ENCODE data around the gene ZNF605.
"Not testable (repeated sequence)": the region's sequence is repeated elsewhere in the genome, so short reads cannot be mapped to it uniquely, and the experiment has no call there.

The ZNF605 gene

DNA sequence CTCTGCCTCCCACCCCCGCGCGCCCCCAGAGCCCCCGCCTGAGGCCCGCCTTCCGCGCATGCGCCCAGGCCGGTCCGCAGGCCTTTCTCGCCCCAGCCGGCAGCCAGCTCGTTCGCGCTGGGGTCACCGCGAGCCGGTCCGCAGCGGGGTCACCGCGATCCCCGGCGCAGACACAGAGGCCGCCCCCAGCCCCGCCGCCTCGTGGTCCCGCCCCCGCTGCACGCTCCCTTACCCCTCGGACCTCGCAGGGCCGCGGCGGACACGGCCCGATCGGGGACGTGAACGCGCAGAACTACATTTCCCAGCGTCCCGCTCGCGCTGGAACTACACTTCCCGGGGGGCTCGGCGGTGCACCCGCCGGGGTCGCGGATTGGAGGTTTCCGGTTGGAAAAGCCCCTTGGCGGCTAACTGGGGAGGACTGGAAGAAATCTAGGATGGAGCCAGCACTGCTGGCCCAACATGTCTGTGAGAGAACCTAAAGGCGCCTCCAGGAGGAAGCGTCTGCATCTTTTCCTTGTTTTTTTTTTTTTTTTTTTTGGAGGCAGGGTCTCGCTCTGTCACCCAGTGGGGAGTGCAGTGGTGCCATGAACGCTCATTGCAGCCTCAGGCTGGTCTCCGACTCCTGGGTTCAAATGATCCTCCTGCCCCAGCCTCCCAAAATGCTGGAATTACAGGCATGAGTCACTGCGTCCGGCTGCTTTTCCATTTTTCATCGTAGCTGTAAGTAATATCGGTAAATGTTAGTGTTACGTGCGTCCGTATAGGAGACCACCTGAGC lies at the start of gene ZNF605:
TSS of gene ZNF605 (minus strand) at position 296 of the 778 bp plus-strand sequence. CDS start 10,671 bp downstream, outside the sequence.
- peak; percentile 79 for DNase-seq (ENCODE audit: low read depth)

- no peak for DNase-seq (ENCODE audit: low read depth)
Observed at GRCh38 chr12:132998741-132999140, 42.6 kb upstream of the ZNF605 start.

- DNase-seq (ENCODE audit: low read depth): no peak
Observed at GRCh38 chr12:132986885-132987225, 30.7 kb upstream of the ZNF605 start.

- peak; percentile 76 for DNase-seq (ENCODE audit: low read depth)
Observed at GRCh38 chr12:132986001-132986884, 30.1 kb upstream of the ZNF605 start, which contains the start of gene ZNF26. Gene ZNF26 (plus strand): TSS chr12:132986367. CDS start chr12:132986841, 474 bp downstream.

- not testable (repeated sequence) for DNase-seq (ENCODE audit: low read depth)
Observed at GRCh38 chr12:132976870-132977269, 20.8 kb upstream of the ZNF605 start.

GRCh38 chr12:132972374-132972773 lies 16.3 kb upstream of the ZNF605 start:
- DNase-seq (ENCODE audit: low read depth): no peak

- DNase-seq (ENCODE audit: low read depth): no peak
Observed at GRCh38 chr12:132967736-132968135, 11.6 kb upstream of the ZNF605 start.

- DNase-seq (ENCODE audit: low read depth): no peak
Observed at GRCh38 chr12:132966676-132967415, 10.7 kb upstream of the ZNF605 start.

DNA sequence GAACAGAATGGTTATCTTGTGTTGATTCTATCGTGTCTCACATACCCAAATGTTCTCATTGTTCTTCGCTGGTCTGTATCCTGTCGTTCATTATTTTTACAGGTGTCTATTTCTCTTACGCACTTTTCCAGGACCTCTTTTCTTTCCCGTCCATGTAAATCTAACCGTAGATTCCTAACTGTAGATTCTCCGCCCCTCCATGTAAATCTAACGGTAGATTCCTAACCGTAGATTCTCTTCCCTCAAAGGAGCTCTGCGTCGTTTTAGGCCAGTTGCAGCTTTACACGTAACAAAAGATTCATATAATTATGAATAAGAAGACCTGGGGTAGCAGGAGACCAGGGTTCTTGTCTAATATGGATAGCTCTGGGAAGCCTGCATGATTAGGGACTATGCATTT lies 9.7 kb upstream of the ZNF605 start:
- no peak for DNase-seq (ENCODE audit: low read depth)

- not testable (repeated sequence) for DNase-seq (ENCODE audit: low read depth)
Observed at GRCh38 chr12:132963947-132964346, 7.8 kb upstream of the ZNF605 start.

DNA sequence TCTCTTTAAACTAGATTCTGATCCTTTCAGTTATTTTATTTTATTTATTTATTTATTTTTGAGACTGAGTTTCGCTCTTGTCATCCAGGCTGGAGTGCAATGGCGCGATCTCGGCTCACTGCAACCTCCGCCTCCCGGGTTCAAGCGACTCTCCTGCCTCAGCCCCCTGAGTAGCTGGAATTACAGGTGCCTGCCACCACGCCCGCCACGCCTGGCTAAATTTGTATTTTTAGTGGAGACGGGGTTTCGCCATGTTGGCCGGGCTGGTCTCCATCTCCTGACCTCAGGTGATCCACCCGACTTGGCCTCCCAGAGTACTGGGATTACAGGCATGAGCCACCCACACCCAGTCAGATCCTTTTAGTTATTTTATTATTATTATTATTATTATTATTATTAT lies 5.7 kb upstream of the ZNF605 start:
- DNase-seq (ENCODE audit: low read depth): not testable (repeated sequence)

- DNase-seq (ENCODE audit: low read depth): no peak
Observed at GRCh38 chr12:132955094-132956010, 754 bp downstream of the ZNF605 start.

DNA sequence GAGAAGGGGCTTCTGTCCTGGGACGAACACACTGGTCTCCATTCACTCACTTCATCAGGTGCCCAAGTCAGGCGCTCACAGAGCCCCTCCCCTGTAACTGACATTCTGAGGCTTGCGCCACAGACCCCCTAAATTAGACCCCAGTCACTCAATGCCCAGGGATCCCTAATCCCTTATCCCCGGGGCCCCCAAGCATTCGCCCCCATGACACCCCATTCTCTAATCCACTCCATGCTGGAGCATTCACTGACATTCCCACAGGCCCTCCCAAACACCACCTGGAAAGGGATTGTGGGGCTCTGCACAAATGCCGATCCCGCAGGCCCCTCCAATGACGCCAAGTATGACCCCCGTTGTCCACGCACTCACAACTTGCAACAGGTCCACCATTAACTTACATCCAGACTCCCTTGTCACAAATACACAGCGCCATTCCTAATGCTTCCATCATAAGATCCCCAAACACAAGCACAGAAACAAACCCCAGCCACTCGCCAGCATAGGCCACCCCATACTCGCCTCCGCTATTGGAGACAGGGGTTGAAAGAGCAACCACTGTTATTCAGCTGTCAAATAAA lies 1.5 kb downstream of the ZNF605 start:
- no peak for DNase-seq (ENCODE audit: low read depth)

DNA sequence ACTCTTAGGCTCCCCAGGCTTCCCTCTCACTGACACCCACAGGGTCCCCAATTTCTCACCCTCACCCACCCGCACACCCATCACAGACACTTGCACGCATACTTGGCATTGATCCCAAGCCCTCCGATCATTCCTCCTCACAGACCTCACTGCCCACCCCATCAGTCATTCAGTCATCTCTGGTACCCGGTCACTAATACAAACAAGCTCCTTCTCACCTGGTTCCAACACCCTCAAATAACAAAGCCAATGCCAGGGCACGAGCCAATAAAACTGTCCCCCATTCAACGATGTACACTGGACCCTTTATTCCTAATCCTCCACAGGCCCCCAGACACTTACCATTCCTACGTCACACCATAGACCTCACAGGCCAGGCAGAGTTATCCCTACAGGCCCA lies 2.3 kb downstream of the ZNF605 start:
- no peak for DNase-seq (ENCODE audit: low read depth)

GRCh38 chr12:132953163-132953425 lies 3.0 kb downstream of the ZNF605 start:
- DNase-seq (ENCODE audit: low read depth): no peak

- no peak for DNase-seq (ENCODE audit: low read depth)
Observed at GRCh38 chr12:132952371-132953162, 3.5 kb downstream of the ZNF605 start.

DNA sequence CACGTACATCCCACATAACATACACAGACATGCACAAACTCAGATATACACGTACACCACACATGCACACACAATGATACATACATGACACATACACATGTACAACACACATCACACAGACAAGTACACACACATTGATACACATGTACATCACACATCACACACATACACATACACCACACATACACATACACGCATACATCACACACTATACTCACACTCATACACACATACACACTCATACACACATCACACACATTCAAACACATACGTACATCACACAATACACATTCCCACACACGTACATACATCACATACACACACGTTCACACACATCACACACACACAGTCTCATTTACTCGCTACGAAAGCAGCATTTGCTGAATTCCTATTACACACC lies 4.5 kb downstream of the ZNF605 start:
- no peak for DNase-seq (ENCODE audit: low read depth)

GRCh38 chr12:132950844-132951535 lies 5.1 kb downstream of the ZNF605 start:
- DNase-seq (ENCODE audit: low read depth): no peak

GRCh38 chr12:132949936-132950837 lies 5.9 kb downstream of the ZNF605 start:
- DNase-seq (ENCODE audit: low read depth): no peak
